Fibroblast of pulmonary artery (primary cell): ENCODE results near the gene MYH10.

ENCODE experiments used
- DNase-seq: peaks from one replicate; pipeline ENCODE4 v3.0.0-alpha.2; 2010; ENCODE audit warnings: low read depth
- H3K4me3 ChIP-seq: replicated peaks from 2 replicates; pipeline ENCODE4 v1.5.1; 2011; ENCODE audit warnings: low read depth, mild to moderate bottlenecking, control low read depth, low read length, moderate library complexity
- TF ChIP-seq, protein P1 (sequence below): IDR thresholded peaks from 2 replicates; pipeline ENCODE4 v1.5.1; 2011; ENCODE audit warnings: mild to moderate bottlenecking, control low read depth, low read length, inconsistent platforms; ENCODE audit errors: missing control alignments

MYH10 gene

DNA sequence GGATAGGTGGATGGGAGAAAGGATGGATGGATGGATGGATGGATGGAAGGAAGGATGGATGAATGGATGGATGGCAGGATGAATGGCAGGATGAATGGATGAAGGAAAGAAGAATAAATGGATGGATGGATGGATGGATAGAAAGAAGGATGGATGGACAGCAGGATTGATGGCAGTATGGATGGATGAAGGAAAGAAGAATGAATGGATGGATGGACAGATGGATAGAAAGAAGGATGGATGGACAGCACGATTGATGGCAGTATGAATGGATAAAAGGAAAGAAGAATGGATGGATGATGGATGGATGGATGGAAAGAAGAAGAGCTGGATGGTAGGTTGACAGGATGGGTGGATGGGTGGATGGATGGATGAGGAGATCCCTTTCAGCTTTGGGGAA, 9.2 kb upstream of the MYH10 start:
- no peak overlapping the region for H3K4me3 ChIP-seq
- no peak for DNase-seq
- TF ChIP-seq, protein P1, sequence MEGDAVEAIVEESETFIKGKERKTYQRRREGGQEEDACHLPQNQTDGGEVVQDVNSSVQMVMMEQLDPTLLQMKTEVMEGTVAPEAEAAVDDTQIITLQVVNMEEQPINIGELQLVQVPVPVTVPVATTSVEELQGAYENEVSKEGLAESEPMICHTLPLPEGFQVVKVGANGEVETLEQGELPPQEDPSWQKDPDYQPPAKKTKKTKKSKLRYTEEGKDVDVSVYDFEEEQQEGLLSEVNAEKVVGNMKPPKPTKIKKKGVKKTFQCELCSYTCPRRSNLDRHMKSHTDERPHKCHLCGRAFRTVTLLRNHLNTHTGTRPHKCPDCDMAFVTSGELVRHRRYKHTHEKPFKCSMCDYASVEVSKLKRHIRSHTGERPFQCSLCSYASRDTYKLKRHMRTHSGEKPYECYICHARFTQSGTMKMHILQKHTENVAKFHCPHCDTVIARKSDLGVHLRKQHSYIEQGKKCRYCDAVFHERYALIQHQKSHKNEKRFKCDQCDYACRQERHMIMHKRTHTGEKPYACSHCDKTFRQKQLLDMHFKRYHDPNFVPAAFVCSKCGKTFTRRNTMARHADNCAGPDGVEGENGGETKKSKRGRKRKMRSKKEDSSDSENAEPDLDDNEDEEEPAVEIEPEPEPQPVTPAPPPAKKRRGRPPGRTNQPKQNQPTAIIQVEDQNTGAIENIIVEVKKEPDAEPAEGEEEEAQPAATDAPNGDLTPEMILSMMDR, result no peak

DNA sequence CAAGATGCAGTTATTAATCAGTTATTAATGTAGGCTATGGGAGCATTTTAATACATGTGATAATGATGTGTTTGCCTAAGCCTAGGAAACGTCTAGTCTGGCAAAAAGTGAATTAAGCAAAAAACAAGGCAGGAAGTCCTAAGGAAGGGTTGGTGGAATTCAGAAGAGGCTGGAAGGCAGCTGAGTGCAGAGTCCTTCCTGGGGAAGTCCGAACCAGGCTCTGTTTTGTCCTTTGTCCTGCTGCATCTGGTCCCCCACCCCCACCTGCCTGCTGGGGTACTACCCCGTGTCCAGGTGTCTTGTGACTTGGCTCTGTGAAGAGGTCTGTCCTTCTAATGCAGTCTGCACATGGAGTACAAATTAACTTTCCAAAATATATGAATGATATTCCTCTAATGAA, 1.5 kb upstream of the MYH10 start:
- no peak overlapping the region for H3K4me3 ChIP-seq
- TF ChIP-seq, protein P1, result no peak
- DNase-seq, result no peak

DNA sequence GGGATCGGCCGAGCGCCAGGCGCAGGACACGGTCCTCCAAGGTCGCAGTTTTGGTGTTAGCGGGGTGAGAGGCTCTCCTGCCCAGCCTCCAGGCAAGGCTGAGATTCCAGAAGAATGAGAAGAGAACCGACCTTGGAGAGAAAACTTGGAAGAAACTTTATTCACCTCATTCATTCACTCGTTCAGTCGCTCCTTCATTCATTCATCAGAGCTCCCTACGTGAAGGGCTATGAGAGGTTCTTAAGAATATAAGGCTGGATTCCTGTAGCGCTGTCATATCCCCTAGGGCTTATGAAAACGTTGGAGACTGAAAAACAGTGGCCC, 991 bp upstream of the MYH10 start:
- DNase-seq, result peak; percentile 32
- TF ChIP-seq, protein P1, result no peak
- peak overlapping the region; percentile 67 for H3K4me3 ChIP-seq

DNA sequence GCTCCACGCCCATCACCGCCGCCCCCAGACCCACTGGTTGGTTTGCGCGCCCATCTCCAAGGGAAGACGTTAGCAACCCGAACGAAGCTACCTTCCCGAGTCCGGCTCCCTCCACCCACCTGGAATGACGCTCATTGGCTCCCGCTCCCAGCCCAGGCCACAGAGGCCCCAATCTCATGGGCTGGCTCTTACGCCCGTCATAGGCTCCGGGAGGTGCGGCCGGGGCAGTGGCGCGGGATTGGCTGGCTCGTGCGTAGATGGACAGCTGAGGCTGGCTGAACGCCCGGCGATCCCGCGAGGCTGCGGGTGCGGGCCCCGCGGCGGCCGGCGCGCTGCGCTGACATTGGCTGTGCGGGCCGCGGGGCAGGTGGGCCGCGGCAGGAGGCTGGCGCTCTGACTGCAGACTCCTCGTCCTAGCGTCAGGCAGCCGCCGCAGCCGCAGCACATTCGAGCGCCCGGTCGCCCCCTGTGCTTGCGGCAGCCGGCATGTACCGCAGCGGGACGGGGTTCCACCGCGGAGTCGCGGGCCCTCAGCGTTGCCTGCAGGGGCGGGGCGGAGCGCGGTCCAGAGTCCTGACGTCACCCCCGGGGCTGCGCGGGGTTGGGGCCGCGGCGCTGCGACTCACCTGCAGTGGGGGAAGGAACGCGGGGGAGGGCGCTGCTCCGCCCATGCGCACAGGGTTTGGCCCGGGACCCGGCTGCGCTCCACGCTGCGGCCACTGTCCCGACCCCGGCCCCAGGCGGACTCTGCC, 453 bp upstream of the MYH10 start:
- H3K4me3 ChIP-seq, result peak overlapping the region; percentile 95
- TF ChIP-seq, protein P1, result no peak
- DNase-seq, result peak; percentile 100

DNA sequence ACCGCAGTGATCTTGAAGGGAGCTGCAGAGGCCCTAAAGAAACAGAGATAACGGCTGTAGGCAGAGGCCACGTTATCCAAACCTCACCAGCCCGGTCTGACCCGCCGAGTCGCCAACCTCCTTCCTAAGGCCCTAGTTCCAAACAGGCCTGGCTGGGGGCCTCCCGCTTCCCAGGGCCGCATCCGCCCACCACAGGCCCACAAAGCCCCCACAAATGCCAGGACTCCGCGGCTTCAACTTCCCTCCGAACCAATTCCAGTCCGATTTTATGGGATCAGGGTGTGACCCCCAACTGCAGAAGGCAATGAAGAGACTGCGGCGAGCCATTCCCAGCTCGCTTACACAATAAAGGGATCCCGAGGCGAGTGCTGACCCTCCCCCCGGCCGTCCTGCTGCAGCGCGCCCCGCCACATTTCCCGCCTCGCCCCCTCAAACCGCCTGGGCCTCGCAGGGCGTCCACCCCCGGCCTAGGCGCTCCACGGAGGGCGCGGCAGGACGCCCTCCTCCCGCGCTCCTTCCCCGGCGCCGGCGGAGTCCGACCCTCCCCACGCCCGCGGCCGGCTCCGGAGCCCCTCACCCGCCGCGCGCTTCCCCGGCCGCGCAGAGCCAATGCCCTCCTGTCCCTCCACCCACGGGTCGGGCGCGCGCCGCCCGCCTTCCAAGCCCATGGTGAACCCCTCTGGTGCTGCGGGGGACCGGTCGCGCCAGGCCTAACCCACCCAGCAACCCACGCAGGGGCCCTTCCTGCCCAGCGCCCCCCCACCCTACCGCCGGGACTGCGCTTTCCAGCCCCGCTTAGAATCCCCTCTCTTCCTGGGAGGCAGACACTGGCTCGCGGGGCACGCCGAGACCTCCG, 926 bp downstream of the MYH10 start:
- peak; percentile 36 for DNase-seq
- peak overlapping the region; percentile 95 for H3K4me3 ChIP-seq
- TF ChIP-seq, protein P1, result no peak

DNA sequence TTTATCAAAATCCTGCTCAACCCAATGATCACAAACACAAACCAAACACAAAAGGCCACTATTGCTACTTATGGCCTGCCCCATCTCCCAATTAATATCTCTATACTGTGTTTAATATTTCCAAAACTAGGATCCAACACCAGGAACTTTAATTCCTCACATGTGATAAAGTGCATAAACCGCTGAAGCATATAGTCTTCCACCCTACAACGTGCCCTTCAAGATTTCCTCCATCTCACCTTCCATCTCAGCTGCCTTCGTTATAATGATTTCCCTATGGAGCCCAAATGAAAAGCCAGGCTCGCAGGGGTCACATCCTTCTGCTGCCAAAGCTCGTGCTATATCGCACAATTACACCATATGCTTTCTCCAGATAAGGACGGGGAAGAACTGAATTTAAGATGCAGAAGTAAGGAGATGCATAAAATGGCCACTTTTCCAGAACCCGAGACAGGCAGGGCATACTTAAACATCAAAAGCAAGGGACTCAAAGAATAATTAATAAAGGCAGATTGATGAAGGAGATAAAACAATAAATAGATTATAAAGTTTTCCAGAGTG, 1.8 kb downstream of the MYH10 start:
- peak; percentile 20 for DNase-seq
- peak overlapping the region; percentile 95 for H3K4me3 ChIP-seq
- TF ChIP-seq, protein P1, result no peak
